Body of pancreas (tissue), 4 donors: ENCODE results near the gene PACS2. TPM values are rescaled to one million over a fixed set of nuclear protein-coding genes. Genes with fewer than 3 reads are reported as not detected.

ENCODE experiments used
- ATAC-seq: fragments of 150-250 bp; one replicate; pipeline ENCODE4 v1.9.1; 2016
- DNase-seq, 4 donors: peaks; one replicate each; pipeline ENCODE4 v3.0.0-alpha.2; 2019
- H3K27ac ChIP-seq, 4 donors: fragments of 200-600 bp; sonication (generic); 1 replicate in 3 of 4; 2 replicates in 1 of 4; pipeline versions ENCODE4 v1.5.1 to v1.6.1; 2016 to 2019; ENCODE audit warnings: mild to moderate bottlenecking in 1 of 4, mixed read lengths in 1 of 4, moderate library complexity in 1 of 4
- H3K27me3 ChIP-seq, 2 donors: fragments of 200-600 bp; sonication (generic); one replicate each; pipeline ENCODE4 v1.6.0; 2016; ENCODE audit warnings: mild to moderate bottlenecking in 1 of 2
- H3K36me3 ChIP-seq, 2 donors: fragments of 200-600 bp; sonication (generic); replicated peaks in 1 of 2; 2 replicates each; pipeline ENCODE4 v1.5.1; 2016; ENCODE audit warnings: low read depth in 2 of 2; ENCODE audit not compliant: insufficient read depth in 1 of 2
- H3K4me1 ChIP-seq: fragments of 200-600 bp; sonication (generic); one replicate; pipeline ENCODE4 v1.6.0; 2016
- H3K4me3 ChIP-seq, 2 donors: fragments of 200-600 bp; sonication (generic); 1 replicate in 1 of 2; 2 replicates in 1 of 2; pipeline ENCODE4 v1.5.1; 2016 to 2019
- H3K9me3 ChIP-seq, 3 donors: fragments of 200-600 bp; sonication (generic); 1 replicate in 2 of 3; 2 replicates in 1 of 3; pipeline ENCODE4 v1.5.1; 2016
- CTCF ChIP-seq, 7 experiments: fragments of 450-650 bp in 4 of 7; fragments of 200-600 bp in 3 of 7; sonication (generic) in 3 of 7; IDR thresholded peaks; one replicate each; pipeline ENCODE4 v1.5.1; 2016 to 2019; ENCODE audit warnings: antibody characterized with exemption in 7 of 7
- POLR2A ChIP-seq, 3 donors: fragments of 450-650 bp; IDR thresholded peaks; one replicate each; pipeline ENCODE4 v1.6.1; 2016; ENCODE audit warnings: antibody characterized with exemption in 3 of 3, mild to moderate bottlenecking in 2 of 3
- WGBS, 2 donors: methylation state at CpG; one replicate each; pipeline ENCODE4 v1.1.5; 2017; 5-methylcytosine and 5-hydroxymethylcytosine counted together
- intact Hi-C: fragments of 100-400 bp; cut with DNase I; formaldehyde crosslinking; loops from one replicate; pipeline ENCODE4 v1.15.1; 2023
- total RNA-seq, 2 donors: library from RNA; depleted of rRNA; stranded (reverse); fragments of >200 nt; gene quantifications; one replicate each; pipeline ENCODE4 v1.1.0, GENCODE V29; 2016

The PACS2 gene
- total RNA-seq, 2 donors from 2014 or later: 56.6 to 102 TPM

GRCh38 chr14:105423488-105424195, 109.1 kb downstream of the PACS2 start:
- H3K4me3 ChIP-seq: no peak overlapping the region
- no peaks in the 10 kb centered on the region for H3K27me3 ChIP-seq
- H3K9me3 ChIP-seq: no peaks in the 10 kb centered on the region
- no peak overlapping the region for H3K27ac ChIP-seq
- 94% methylated on average over 19 to 20 of the region's 21 CpGs for WGBS, 2 donors
- H3K36me3 ChIP-seq: no peaks in the 10 kb centered on the region
- TF ChIP-seq CTCF (IDR thresholded peaks at IDR 0.05): no peak
- TF ChIP-seq POLR2A (IDR thresholded peaks at IDR 0.05): no peak
- H3K4me1 ChIP-seq: peaks cover 33% of the 10 kb centered on the region
- ATAC-seq (no peak), DNase-seq (no peak)
- intact Hi-C loops: no loop called here

- intact Hi-C loops: no loop called here
- peaks cover 24% of the 10 kb centered on the region for H3K4me1 ChIP-seq
- H3K9me3 ChIP-seq: no peaks in the 10 kb centered on the region
- no peak overlapping the region for H3K4me3 ChIP-seq
- DNase-seq (no peak), ATAC-seq (no peak)
- 93 to 98% methylated on average over 11 to 12 of the region's 12 CpGs for WGBS, 2 donors
- H3K27me3 ChIP-seq: no peaks in the 10 kb centered on the region
- H3K27ac ChIP-seq: no peak overlapping the region
- no peak for TF ChIP-seq CTCF (IDR thresholded peaks at IDR 0.05)
- no peak for TF ChIP-seq POLR2A (IDR thresholded peaks at IDR 0.05)
- no peaks in the 10 kb centered on the region for H3K36me3 ChIP-seq
Observed at GRCh38 chr14:105424861-105425260, 110.3 kb downstream of the PACS2 start.

- H3K27ac ChIP-seq: no peak overlapping the region
- no peaks in the 10 kb centered on the region for H3K9me3 ChIP-seq
- ATAC-seq (no peak), DNase-seq (no peak)
- no peaks in the 10 kb centered on the region for H3K36me3 ChIP-seq
- H3K4me3 ChIP-seq: no peak overlapping the region
- intact Hi-C loops: no loop called here
- TF ChIP-seq CTCF (IDR thresholded peaks at IDR 0.05): no peak
- no peak for TF ChIP-seq POLR2A (IDR thresholded peaks at IDR 0.05)
- peaks cover 19% of the 10 kb centered on the region for H3K4me1 ChIP-seq
- H3K27me3 ChIP-seq: no peaks in the 10 kb centered on the region
- 92% methylated on average over 20 of the region's 23 CpGs; no CpG with 5 or more reads in 1 of the 2 donors for WGBS, 2 donors
Observed at GRCh38 chr14:105425823-105426247, 111.3 kb downstream of the PACS2 start.

GRCh38 chr14:105426416-105427130, 112.0 kb downstream of the PACS2 start:
- WGBS, 2 donors: 97 to 98% methylated on average over 15 to 19 of the region's 21 CpGs
- intact Hi-C loops: no loop called here
- H3K36me3 ChIP-seq: no peaks in the 10 kb centered on the region
- H3K4me1 ChIP-seq: peaks cover 14% of the 10 kb centered on the region
- ATAC-seq (no peak), DNase-seq (no peak)
- TF ChIP-seq POLR2A (IDR thresholded peaks at IDR 0.05): no peak
- no peak for TF ChIP-seq CTCF (IDR thresholded peaks at IDR 0.05)
- H3K27ac ChIP-seq: no peak overlapping the region
- no peaks in the 10 kb centered on the region for H3K27me3 ChIP-seq
- no peak overlapping the region for H3K4me3 ChIP-seq
- no peaks in the 10 kb centered on the region for H3K9me3 ChIP-seq
